Measurements from ENCODE around the gene ALDH1A1.

The ALDH1A1 gene

GRCh38 chr9:72926506-72926905 is 26.3 kb downstream of the ALDH1A1 start:
- no peak overlapping the region for H3K4me3 ChIP-seq (replicated peaks; ENCODE audit: low read depth, low read length)
- H3K27me3 ChIP-seq (replicated peaks; ENCODE audit: control insufficient read depth, insufficient read depth, low read length) = no peaks in the 10 kb centered on the region
- no peak for DNase-seq (ENCODE audit: extremely low read depth, insufficient read length)
- TF ChIP-seq, protein P1, sequence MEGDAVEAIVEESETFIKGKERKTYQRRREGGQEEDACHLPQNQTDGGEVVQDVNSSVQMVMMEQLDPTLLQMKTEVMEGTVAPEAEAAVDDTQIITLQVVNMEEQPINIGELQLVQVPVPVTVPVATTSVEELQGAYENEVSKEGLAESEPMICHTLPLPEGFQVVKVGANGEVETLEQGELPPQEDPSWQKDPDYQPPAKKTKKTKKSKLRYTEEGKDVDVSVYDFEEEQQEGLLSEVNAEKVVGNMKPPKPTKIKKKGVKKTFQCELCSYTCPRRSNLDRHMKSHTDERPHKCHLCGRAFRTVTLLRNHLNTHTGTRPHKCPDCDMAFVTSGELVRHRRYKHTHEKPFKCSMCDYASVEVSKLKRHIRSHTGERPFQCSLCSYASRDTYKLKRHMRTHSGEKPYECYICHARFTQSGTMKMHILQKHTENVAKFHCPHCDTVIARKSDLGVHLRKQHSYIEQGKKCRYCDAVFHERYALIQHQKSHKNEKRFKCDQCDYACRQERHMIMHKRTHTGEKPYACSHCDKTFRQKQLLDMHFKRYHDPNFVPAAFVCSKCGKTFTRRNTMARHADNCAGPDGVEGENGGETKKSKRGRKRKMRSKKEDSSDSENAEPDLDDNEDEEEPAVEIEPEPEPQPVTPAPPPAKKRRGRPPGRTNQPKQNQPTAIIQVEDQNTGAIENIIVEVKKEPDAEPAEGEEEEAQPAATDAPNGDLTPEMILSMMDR (IDR thresholded peaks at IDR 0.05; ENCODE audit: insufficient read depth, low read length, poor library complexity, severe bottlenecking) = no peak
- H3K36me3 ChIP-seq (ENCODE audit: control insufficient read depth, insufficient read depth, low read length) = no peaks in the 10 kb centered on the region

GRCh38 chr9:72925891-72926290 is 27.0 kb downstream of the ALDH1A1 start:
- no peaks in the 10 kb centered on the region for H3K27me3 ChIP-seq (replicated peaks; ENCODE audit: control insufficient read depth, insufficient read depth, low read length)
- H3K4me3 ChIP-seq (replicated peaks; ENCODE audit: low read depth, low read length) = no peak overlapping the region
- H3K36me3 ChIP-seq (ENCODE audit: control insufficient read depth, insufficient read depth, low read length) = no peaks in the 10 kb centered on the region
- no peak for DNase-seq (ENCODE audit: extremely low read depth, insufficient read length)
- TF ChIP-seq, protein P1 (IDR thresholded peaks at IDR 0.05; ENCODE audit: insufficient read depth, low read length, poor library complexity, severe bottlenecking) = no peak

DNA sequence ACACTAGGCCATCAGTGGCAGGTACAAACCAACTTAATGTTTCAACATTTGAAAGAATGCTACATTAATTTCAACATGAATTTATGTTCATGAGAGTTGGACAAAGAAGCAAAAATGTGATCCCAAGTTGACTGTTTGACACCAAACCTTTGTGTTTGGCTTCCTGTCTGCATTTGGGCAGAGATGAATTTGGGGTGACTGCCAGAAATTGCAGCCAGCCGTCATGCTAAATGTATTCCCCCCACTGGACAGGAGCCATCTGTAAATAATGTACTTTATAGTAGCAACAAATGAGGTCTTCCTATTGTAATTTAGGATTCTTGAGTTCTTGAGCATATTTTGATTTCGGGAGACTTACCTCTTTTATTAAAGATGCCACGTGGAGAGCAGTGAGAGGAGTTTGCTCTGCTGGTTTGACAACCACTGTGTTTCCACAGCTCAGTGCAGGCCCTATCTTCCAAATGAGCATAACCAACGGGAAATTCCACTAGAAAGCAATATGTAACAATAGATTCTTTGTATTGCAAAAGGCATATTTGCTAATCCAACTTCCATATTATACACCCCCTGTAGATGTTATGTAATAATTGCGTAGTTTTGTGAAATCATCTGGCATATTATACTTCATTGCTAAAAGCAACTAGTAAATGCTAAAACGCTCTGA is 27.6 kb downstream of the ALDH1A1 start:
- Histone ChIP-seq H3K27me3 (replicated peaks; ENCODE audit: control insufficient read depth, insufficient read depth, low read length) (no peaks in the 10 kb centered on the region), H3K36me3 (ENCODE audit: control insufficient read depth, insufficient read depth, low read length) (no peaks in the 10 kb centered on the region), H3K4me3 (replicated peaks; ENCODE audit: low read depth, low read length) (no peak overlapping the region)
- no peak for DNase-seq (ENCODE audit: extremely low read depth, insufficient read length)
- TF ChIP-seq, protein P1 (IDR thresholded peaks at IDR 0.05; ENCODE audit: insufficient read depth, low read length, poor library complexity, severe bottlenecking) = no peak

DNA sequence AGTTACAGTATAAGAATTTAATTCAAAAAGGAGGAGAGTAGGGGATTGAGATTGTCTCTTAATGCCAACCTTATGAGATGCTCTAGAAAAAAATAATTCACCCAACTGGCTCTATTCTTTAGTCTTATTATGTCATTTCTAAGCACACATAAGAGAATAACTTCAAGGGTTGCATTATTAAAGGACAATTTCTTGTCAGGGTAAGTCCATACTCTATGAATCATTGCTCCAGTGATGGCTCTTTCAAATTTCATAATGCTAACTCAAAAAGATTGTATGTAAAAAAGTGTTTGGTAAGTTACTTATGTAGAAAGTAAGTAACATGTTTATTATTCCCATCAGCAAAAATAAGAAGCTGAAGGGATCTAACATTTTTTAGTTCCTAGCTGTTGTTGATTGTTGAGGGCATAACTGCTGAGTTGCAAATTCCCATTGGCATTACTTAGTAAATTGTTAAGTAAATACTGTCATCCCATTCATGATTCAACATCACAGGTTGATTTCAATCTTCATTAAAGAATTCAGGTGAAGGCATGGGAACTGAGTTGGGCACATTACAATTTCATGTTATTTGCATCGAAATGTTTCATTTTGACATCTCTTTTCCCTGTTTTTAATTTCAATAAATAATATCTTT is 28.6 kb downstream of the ALDH1A1 start:
- DNase-seq (ENCODE audit: extremely low read depth, insufficient read length) = no peak
- Histone ChIP-seq H3K36me3 (ENCODE audit: control insufficient read depth, insufficient read depth, low read length) (no peaks in the 10 kb centered on the region), H3K4me3 (replicated peaks; ENCODE audit: low read depth, low read length) (no peak overlapping the region), H3K27me3 (replicated peaks; ENCODE audit: control insufficient read depth, insufficient read depth, low read length) (no peaks in the 10 kb centered on the region)
- TF ChIP-seq, protein P1 (IDR thresholded peaks at IDR 0.05; ENCODE audit: insufficient read depth, low read length, poor library complexity, severe bottlenecking) = no peak

DNA sequence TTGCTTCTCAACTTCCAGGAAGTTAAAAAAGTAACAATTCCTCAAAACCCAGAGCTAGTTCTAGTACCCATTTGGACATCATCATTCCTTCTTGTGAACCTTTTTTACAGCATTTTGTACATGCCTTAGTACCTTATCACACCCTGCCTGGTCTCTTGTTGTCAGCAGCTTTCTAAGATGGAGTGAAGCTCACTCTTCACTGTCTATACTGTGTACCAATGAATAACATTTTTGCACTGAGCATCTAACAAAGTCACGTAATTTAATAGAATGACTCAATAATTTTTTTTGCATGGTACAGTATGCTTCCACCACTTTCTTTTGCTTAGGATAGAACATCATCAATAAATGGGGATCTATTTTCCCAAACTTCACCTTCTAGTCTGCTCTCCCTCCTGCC is 29.8 kb downstream of the ALDH1A1 start:
- TF ChIP-seq, protein P1 (IDR thresholded peaks at IDR 0.05; ENCODE audit: insufficient read depth, low read length, poor library complexity, severe bottlenecking) = no peak
- Histone ChIP-seq H3K27me3 (replicated peaks; ENCODE audit: control insufficient read depth, insufficient read depth, low read length) (no peaks in the 10 kb centered on the region), H3K4me3 (replicated peaks; ENCODE audit: low read depth, low read length) (no peak overlapping the region), H3K36me3 (ENCODE audit: control insufficient read depth, insufficient read depth, low read length) (no peaks in the 10 kb centered on the region)
- DNase-seq (ENCODE audit: extremely low read depth, insufficient read length) = no peak
